ENCODE results near the gene ATP1A1.

Gene ATP1A1

GRCh38 chr1:116353155-116353554 is 19.9 kb upstream of the ATP1A1 start:
- H3K79me2 ChIP-seq (ENCODE audit: low read length): no peaks in the 10 kb centered on the region
- H3K4me3 ChIP-seq (ENCODE audit: low read length): no peak overlapping the region
- no peaks in the 10 kb centered on the region for H3K36me3 ChIP-seq (replicated peaks; ENCODE audit: insufficient read depth, low read length)
- DNase-seq: no peak
- H3K4me2 ChIP-seq (ENCODE audit: low read depth, low read length): no peak overlapping the region
- no peaks in the 10 kb centered on the region for H3K9me3 ChIP-seq (replicated peaks; ENCODE audit: insufficient read depth, low read length)
- no peaks in the 10 kb centered on the region for H4K20me1 ChIP-seq (ENCODE audit: insufficient read depth, low read length)
- no peaks in the 10 kb centered on the region for H3F3A ChIP-seq (ENCODE audit: insufficient read depth, low read length)
- no peaks in the 10 kb centered on the region for H3K27me3 ChIP-seq (replicated peaks; ENCODE audit: insufficient read depth, low read length)
- no peak for TF ChIP-seq CTCF (IDR thresholded peaks at IDR 0.05; ENCODE audit: low read length)
- TF ChIP-seq EZH2 (optimal IDR thresholded peaks at IDR 0.05; ENCODE audit: low read depth, low read length): no peak
- no peaks in the 10 kb centered on the region for H3K9me2 ChIP-seq (replicated peaks; ENCODE audit: insufficient read depth, low read length)
- H3K9ac ChIP-seq (ENCODE audit: low read length): no peak overlapping the region
- H2AFZ ChIP-seq (ENCODE audit: low read length): no peak overlapping the region
- H3K27ac ChIP-seq (ENCODE audit: low read length): no peak overlapping the region
- H3K4me1 ChIP-seq (ENCODE audit: low read length): no peaks in the 10 kb centered on the region

GRCh38 chr1:116356067-116356466 is 17.0 kb upstream of the ATP1A1 start:
- no peaks in the 10 kb centered on the region for H3K79me2 ChIP-seq (ENCODE audit: low read length)
- no peak for DNase-seq
- no peak overlapping the region for H3K9ac ChIP-seq (ENCODE audit: low read length)
- H2AFZ ChIP-seq (ENCODE audit: low read length): no peak overlapping the region
- H3K9me3 ChIP-seq (replicated peaks; ENCODE audit: insufficient read depth, low read length): no peaks in the 10 kb centered on the region
- H3K27ac ChIP-seq (ENCODE audit: low read length): no peak overlapping the region
- no peaks in the 10 kb centered on the region for H3K4me1 ChIP-seq (ENCODE audit: low read length)
- no peaks in the 10 kb centered on the region for H3F3A ChIP-seq (ENCODE audit: insufficient read depth, low read length)
- no peaks in the 10 kb centered on the region for H3K27me3 ChIP-seq (replicated peaks; ENCODE audit: insufficient read depth, low read length)
- H3K36me3 ChIP-seq (replicated peaks; ENCODE audit: insufficient read depth, low read length): no peaks in the 10 kb centered on the region
- H3K4me2 ChIP-seq (ENCODE audit: low read depth, low read length): no peak overlapping the region
- no peaks in the 10 kb centered on the region for H3K9me2 ChIP-seq (replicated peaks; ENCODE audit: insufficient read depth, low read length)
- H3K4me3 ChIP-seq (ENCODE audit: low read length): no peak overlapping the region
- TF ChIP-seq EZH2phosphoT487 (IDR thresholded peaks at IDR 0.05; ENCODE audit: low read length) (no peak), EZH2 (optimal IDR thresholded peaks at IDR 0.05; ENCODE audit: low read depth, low read length) (no peak), CTCF (IDR thresholded peaks at IDR 0.05; ENCODE audit: low read length) (no peak)
- H4K20me1 ChIP-seq (ENCODE audit: insufficient read depth, low read length): no peaks in the 10 kb centered on the region

GRCh38 chr1:116356673-116357072 is 16.4 kb upstream of the ATP1A1 start:
- H3K27me3 ChIP-seq (replicated peaks; ENCODE audit: insufficient read depth, low read length): no peaks in the 10 kb centered on the region
- H3K4me3 ChIP-seq (ENCODE audit: low read length): no peak overlapping the region
- no peaks in the 10 kb centered on the region for H3K9me2 ChIP-seq (replicated peaks; ENCODE audit: insufficient read depth, low read length)
- no peak overlapping the region for H2AFZ ChIP-seq (ENCODE audit: low read length)
- H3K27ac ChIP-seq (ENCODE audit: low read length): no peak overlapping the region
- H3K9me3 ChIP-seq (replicated peaks; ENCODE audit: insufficient read depth, low read length): no peaks in the 10 kb centered on the region
- no peak for TF ChIP-seq CTCF (IDR thresholded peaks at IDR 0.05; ENCODE audit: low read length)
- no peak for TF ChIP-seq EZH2 (optimal IDR thresholded peaks at IDR 0.05; ENCODE audit: low read depth, low read length)
- TF ChIP-seq EZH2phosphoT487 (IDR thresholded peaks at IDR 0.05; ENCODE audit: low read length): no peak
- H3K36me3 ChIP-seq (replicated peaks; ENCODE audit: insufficient read depth, low read length): no peaks in the 10 kb centered on the region
- DNase-seq: no peak
- no peaks in the 10 kb centered on the region for H3F3A ChIP-seq (ENCODE audit: insufficient read depth, low read length)
- no peaks in the 10 kb centered on the region for H4K20me1 ChIP-seq (ENCODE audit: insufficient read depth, low read length)
- no peak overlapping the region for H3K4me2 ChIP-seq (ENCODE audit: low read depth, low read length)
- H3K4me1 ChIP-seq (ENCODE audit: low read length): no peaks in the 10 kb centered on the region
- H3K79me2 ChIP-seq (ENCODE audit: low read length): no peaks in the 10 kb centered on the region
- no peak overlapping the region for H3K9ac ChIP-seq (ENCODE audit: low read length)

Measured in MM.1S (cell line).